ENCODE measurements around the gene CDKAL1.

Gene CDKAL1

DNA sequence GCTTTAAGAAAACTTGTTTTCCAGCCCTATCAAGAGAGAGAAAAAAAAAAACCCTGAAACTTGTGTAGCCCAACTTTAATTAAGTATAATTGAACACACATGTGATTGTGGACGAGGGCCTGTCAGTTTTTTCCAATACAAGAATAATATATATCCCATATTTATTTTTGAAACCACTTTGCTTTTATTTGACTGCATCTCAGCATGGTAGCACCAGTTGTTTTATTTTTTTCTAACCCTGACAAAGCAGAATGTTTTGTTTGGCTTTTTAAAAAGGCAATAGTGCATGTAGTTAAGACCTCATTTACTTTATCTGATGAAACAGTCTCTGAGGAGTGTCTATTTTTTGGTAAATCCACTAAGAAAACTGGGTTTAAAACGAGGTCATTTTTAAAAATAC is 257.7 kb downstream of the CDKAL1 start:
- H3K4me3 ChIP-seq (ENCODE audit: low read depth, low read length), result no peak overlapping the region
- TF ChIP-seq CTCF (IDR thresholded peaks at IDR 0.05; ENCODE audit: borderline replicate concordance, insufficient read depth, low read depth, low read length), result no peak

GRCh38 chr6:20793174-20793573 is 258.9 kb downstream of the CDKAL1 start:
- no peak overlapping the region for H3K4me3 ChIP-seq (ENCODE audit: low read depth, low read length)
- no peak for TF ChIP-seq CTCF (IDR thresholded peaks at IDR 0.05; ENCODE audit: borderline replicate concordance, insufficient read depth, low read depth, low read length)

DNA sequence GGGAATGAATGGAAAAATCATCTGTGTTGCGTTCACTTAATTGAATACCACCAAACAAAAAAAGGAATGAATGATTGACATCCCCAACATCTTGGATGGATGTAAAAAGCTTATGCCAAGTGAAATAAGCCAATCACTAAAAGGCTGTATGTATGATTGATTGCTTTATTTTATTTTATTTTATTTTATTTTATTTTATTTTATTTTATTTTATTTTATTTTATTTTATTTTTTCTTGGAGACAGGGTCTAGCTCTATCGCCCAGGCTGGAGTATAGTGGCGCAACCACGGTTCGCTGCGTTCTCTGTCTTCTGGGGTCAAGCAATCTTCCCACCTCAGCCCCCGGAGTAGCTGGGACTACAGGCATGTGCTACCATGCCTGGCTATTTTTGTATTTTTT is 263.3 kb downstream of the CDKAL1 start:
- TF ChIP-seq CTCF (IDR thresholded peaks at IDR 0.05; ENCODE audit: borderline replicate concordance, insufficient read depth, low read depth, low read length), result no peak
- no peak overlapping the region for H3K4me3 ChIP-seq (ENCODE audit: low read depth, low read length)

GRCh38 chr6:20800229-20800628 is 266.0 kb downstream of the CDKAL1 start:
- no peak for TF ChIP-seq CTCF (IDR thresholded peaks at IDR 0.05; ENCODE audit: borderline replicate concordance, insufficient read depth, low read depth, low read length)
- H3K4me3 ChIP-seq (ENCODE audit: low read depth, low read length), result no peak overlapping the region

DNA sequence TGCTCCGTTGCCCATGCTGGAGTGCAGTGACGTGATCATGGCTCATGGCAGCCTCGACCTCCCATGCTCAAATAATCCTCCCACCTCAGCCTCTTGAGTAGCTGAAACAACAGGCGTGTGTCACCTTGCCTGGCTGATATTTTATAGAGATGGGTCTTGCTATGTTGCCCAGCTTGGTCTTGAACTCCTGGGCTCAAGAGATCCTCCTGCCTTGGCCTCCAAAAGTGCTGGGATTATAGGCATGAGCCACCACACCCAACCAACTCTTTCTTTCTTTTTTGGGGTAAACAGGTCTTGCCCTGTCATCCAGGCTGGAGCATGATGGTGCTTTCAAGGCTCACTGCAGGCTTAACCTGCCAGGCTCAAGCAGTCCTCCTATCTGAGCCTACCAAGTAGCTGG is 266.4 kb downstream of the CDKAL1 start:
- TF ChIP-seq CTCF (IDR thresholded peaks at IDR 0.05; ENCODE audit: borderline replicate concordance, insufficient read depth, low read depth, low read length), result no peak

GRCh38 chr6:20801595-20801994 is 267.3 kb downstream of the CDKAL1 start:
- TF ChIP-seq CTCF (IDR thresholded peaks at IDR 0.05; ENCODE audit: borderline replicate concordance, insufficient read depth, low read depth, low read length), result no peak
- no peak overlapping the region for H3K4me3 ChIP-seq (ENCODE audit: low read depth, low read length)

More for the DNA sequence above, 266.4 kb downstream of the CDKAL1 start:
- H3K4me3 ChIP-seq (ENCODE audit: low read depth, low read length), result no peak overlapping the region

GRCh38 chr6:20802596-20802995 is 268.3 kb downstream of the CDKAL1 start:
- no peak overlapping the region for H3K4me3 ChIP-seq (ENCODE audit: low read depth, low read length)
- no peak for TF ChIP-seq CTCF (IDR thresholded peaks at IDR 0.05; ENCODE audit: borderline replicate concordance, insufficient read depth, low read depth, low read length)
